ENCODE results near the gene CHSY3.

CHSY3 gene

DNA sequence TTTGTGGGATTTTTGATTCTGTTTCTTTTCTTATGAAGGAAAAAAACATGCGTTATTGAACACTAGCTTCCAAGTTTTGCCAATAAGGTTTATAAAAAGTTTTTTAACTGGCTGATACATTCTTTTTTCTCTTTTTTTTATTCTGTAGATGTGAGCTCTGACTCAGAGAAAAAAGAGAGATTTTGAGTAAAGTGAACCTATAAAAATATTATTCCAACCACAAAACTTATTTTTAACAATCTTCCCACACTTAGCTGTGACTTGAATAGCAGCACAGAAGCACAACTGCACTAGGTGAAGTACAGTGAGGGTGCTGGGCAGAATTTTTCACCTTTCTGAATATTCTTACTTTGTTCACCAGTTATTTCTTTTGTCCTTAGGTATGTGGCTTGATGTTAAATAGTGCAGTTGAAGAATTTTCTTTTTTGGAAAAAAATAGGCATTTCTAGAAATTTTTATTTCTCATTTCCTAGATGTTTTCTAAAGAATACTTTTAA, 41.6 kb downstream of the CHSY3 start:
- Histone ChIP-seq H3F3A (ENCODE audit: insufficient read depth, low read length) (no peaks in the 10 kb centered on the region), H3K36me3 (ENCODE audit: insufficient read depth, low read length) (no peaks in the 10 kb centered on the region), H3K27ac (ENCODE audit: low read depth, low read length, poor library complexity, severe bottlenecking) (no peak overlapping the region), H3K9me2 (ENCODE audit: low read depth, low read length) (no peaks in the 10 kb centered on the region), H3K9me3 (ENCODE audit: low read length) (no peaks in the 10 kb centered on the region), H2AFZ (ENCODE audit: low read length) (no peak overlapping the region), H3K9ac (ENCODE audit: low read length) (no peak overlapping the region), H3K79me2 (ENCODE audit: insufficient read depth, low read length) (no peaks in the 10 kb centered on the region), H3K27me3 (ENCODE audit: insufficient read depth, low read length) (no peaks in the 10 kb centered on the region), H3K4me1 (ENCODE audit: insufficient read depth, low read length, severe bottlenecking) (no peaks in the 10 kb centered on the region), H3K4me3 (ENCODE audit: low read depth, low read length, poor library complexity, severe bottlenecking) (no peak overlapping the region), H4K20me1 (ENCODE audit: insufficient read depth, low read length) (no peaks in the 10 kb centered on the region), H3K4me2 (ENCODE audit: low read length) (no peak overlapping the region)
- no peak for TF ChIP-seq EZH2 (IDR thresholded peaks at IDR 0.05; ENCODE audit: borderline replicate concordance, low read length)
- TF ChIP-seq, protein P1, sequence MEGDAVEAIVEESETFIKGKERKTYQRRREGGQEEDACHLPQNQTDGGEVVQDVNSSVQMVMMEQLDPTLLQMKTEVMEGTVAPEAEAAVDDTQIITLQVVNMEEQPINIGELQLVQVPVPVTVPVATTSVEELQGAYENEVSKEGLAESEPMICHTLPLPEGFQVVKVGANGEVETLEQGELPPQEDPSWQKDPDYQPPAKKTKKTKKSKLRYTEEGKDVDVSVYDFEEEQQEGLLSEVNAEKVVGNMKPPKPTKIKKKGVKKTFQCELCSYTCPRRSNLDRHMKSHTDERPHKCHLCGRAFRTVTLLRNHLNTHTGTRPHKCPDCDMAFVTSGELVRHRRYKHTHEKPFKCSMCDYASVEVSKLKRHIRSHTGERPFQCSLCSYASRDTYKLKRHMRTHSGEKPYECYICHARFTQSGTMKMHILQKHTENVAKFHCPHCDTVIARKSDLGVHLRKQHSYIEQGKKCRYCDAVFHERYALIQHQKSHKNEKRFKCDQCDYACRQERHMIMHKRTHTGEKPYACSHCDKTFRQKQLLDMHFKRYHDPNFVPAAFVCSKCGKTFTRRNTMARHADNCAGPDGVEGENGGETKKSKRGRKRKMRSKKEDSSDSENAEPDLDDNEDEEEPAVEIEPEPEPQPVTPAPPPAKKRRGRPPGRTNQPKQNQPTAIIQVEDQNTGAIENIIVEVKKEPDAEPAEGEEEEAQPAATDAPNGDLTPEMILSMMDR (IDR thresholded peaks at IDR 0.05; ENCODE audit: low read length): no peak

DNA sequence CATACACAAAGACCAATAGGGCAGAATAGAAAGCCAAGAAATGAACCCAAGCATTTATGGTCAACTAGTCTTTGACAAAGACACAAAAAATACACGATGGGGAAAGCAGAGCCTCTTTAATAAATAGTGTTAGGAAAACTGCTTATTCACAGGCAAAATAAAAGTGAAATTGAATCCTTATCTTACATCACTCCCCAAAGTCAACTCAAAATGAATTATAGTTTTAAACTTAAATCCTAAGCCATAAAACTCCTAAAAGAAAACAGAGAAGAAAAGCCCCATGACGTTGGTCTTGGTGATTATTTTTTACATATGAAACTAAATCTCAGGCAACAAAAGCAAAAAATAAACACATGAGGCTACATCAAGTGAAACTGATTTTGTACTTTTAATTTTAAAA, 46.8 kb downstream of the CHSY3 start:
- no peaks in the 10 kb centered on the region for H3K79me2 ChIP-seq (ENCODE audit: insufficient read depth, low read length)
- no peak overlapping the region for H3K27ac ChIP-seq (ENCODE audit: low read depth, low read length, poor library complexity, severe bottlenecking)
- TF ChIP-seq, protein P1 (IDR thresholded peaks at IDR 0.05; ENCODE audit: low read length): no peak
- no peak for TF ChIP-seq EZH2 (IDR thresholded peaks at IDR 0.05; ENCODE audit: borderline replicate concordance, low read length)
- no peak overlapping the region for H3K4me3 ChIP-seq (ENCODE audit: low read depth, low read length, poor library complexity, severe bottlenecking)
- no peak overlapping the region for H3K9ac ChIP-seq (ENCODE audit: low read length)
- no peaks in the 10 kb centered on the region for H3K9me2 ChIP-seq (ENCODE audit: low read depth, low read length)
- no peaks in the 10 kb centered on the region for H3K9me3 ChIP-seq (ENCODE audit: low read length)
- no peak overlapping the region for H3K4me2 ChIP-seq (ENCODE audit: low read length)
- no peaks in the 10 kb centered on the region for H3K4me1 ChIP-seq (ENCODE audit: insufficient read depth, low read length, severe bottlenecking)
- no peaks in the 10 kb centered on the region for H4K20me1 ChIP-seq (ENCODE audit: insufficient read depth, low read length)
- no peaks in the 10 kb centered on the region for H3K36me3 ChIP-seq (ENCODE audit: insufficient read depth, low read length)
- no peaks in the 10 kb centered on the region for H3K27me3 ChIP-seq (ENCODE audit: insufficient read depth, low read length)
- H2AFZ ChIP-seq (ENCODE audit: low read length): no peak overlapping the region
- H3F3A ChIP-seq (ENCODE audit: insufficient read depth, low read length): no peaks in the 10 kb centered on the region

DNA sequence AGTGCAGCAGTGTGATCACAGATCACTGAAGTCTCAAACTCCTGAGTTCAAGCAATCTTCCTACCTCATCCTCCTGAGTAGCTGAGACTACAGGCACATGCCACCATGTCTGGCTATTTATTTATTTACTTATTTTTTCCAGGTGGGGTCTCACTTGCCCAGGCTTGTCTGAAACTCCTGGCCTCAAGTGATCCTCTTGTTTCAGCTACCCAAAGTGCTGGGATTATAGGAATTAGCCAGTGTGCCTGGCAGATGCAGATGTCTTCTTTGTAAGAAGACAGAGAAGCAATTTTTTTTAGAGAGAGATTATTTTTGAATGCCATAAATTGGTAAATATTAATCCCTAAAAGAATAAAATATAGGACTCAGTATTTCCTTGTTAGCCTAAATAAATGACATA, 54.3 kb downstream of the CHSY3 start:
- Histone ChIP-seq H4K20me1 (ENCODE audit: insufficient read depth, low read length) (no peaks in the 10 kb centered on the region), H3K4me2 (ENCODE audit: low read length) (no peak overlapping the region), H3K36me3 (ENCODE audit: insufficient read depth, low read length) (no peaks in the 10 kb centered on the region), H3F3A (ENCODE audit: insufficient read depth, low read length) (no peaks in the 10 kb centered on the region), H3K4me1 (ENCODE audit: insufficient read depth, low read length, severe bottlenecking) (no peaks in the 10 kb centered on the region), H3K9me3 (ENCODE audit: low read length) (no peaks in the 10 kb centered on the region), H3K9ac (ENCODE audit: low read length) (no peak overlapping the region), H3K79me2 (ENCODE audit: insufficient read depth, low read length) (no peaks in the 10 kb centered on the region), H3K27ac (ENCODE audit: low read depth, low read length, poor library complexity, severe bottlenecking) (no peak overlapping the region), H3K4me3 (ENCODE audit: low read depth, low read length, poor library complexity, severe bottlenecking) (no peak overlapping the region), H3K27me3 (ENCODE audit: insufficient read depth, low read length) (no peaks in the 10 kb centered on the region), H2AFZ (ENCODE audit: low read length) (no peak overlapping the region), H3K9me2 (ENCODE audit: low read depth, low read length) (no peaks in the 10 kb centered on the region)
- no peak for TF ChIP-seq EZH2 (IDR thresholded peaks at IDR 0.05; ENCODE audit: borderline replicate concordance, low read length)
- TF ChIP-seq, protein P1 (IDR thresholded peaks at IDR 0.05; ENCODE audit: low read length): no peak

Measured in OCI-LY1 (cell line).